B cell (primary cell): ENCODE results near the gene RGS17. TPM values are rescaled to one million over a fixed set of nuclear protein-coding genes. Genes with fewer than 3 reads are reported as not detected.

ENCODE experiments used
- ATAC-seq: fragments of 200-7000 bp; cut with Tn5 transposase; one replicate; pipeline ENCODE4 v1.10.0; 2021; ENCODE audit warnings: low read depth, mild to moderate bottlenecking, moderate number of reproducible peaks, moderate library complexity
- CTCF ChIA-PET: fragments of 350-600 bp; sonication (Branson Sonifier 250); formaldehyde crosslinking; loops from one replicate; lab custom pipeline; 2021; ENCODE audit warnings: antibody characterized with exemption, inconsistent platforms; lab: Charles Lee
- POLR2A ChIA-PET: fragments of 350-600 bp; sonication (Branson Sonifier 250); formaldehyde crosslinking; loops from one replicate; lab custom pipeline; 2021; ENCODE audit warnings: antibody characterized with exemption; lab: Charles Lee
- DNase-seq: peaks from one replicate; pipeline ENCODE4 v3.0.0; 2013
- H2AFZ ChIP-seq: 2 replicates; pipeline ENCODE4 v1.6.1; 2012; ENCODE audit warnings: mild to moderate bottlenecking, low read depth, low read length; ENCODE audit not compliant: insufficient read depth, poor library complexity, severe bottlenecking
- H3K27ac ChIP-seq, 2 donors: 1 replicate in 1 of 2; 2 replicates in 1 of 2; pipeline ENCODE4 v1.5.1; 2012 to 2013; ENCODE audit warnings: low read length in 2 of 2, mild to moderate bottlenecking in 2 of 2, moderate library complexity in 1 of 2
- H3K27me3 ChIP-seq, 4 experiments: fragments of 200-600 bp in 1 of 4; sonication (generic) in 1 of 4; replicated peaks in 1 of 4; 1 replicate in 2 of 4; 2 replicates in 2 of 4; pipeline versions ENCODE4 v1.6.1 to v1.7.0; 2013 to 2016; ENCODE audit warnings: low read length in 3 of 4, mild to moderate bottlenecking in 2 of 4, mixed read lengths in 1 of 4, moderate library complexity in 1 of 4; ENCODE audit not compliant: insufficient read depth in 4 of 4, control insufficient read depth in 3 of 4; ENCODE audit errors: control extremely low read depth in 1 of 4
- H3K36me3 ChIP-seq, 2 experiments: replicated peaks in 1 of 2; 1 replicate in 1 of 2; 2 replicates in 1 of 2; pipeline versions ENCODE4 v1.6.1 to v1.7.1; 2013; ENCODE audit warnings: low read length in 1 of 2; ENCODE audit not compliant: insufficient read depth in 2 of 2, control insufficient read depth in 1 of 2; ENCODE audit errors: control extremely low read depth in 1 of 2, extremely low read depth in 1 of 2
- H3K4me1 ChIP-seq, 2 donors: fragments of 200-600 bp in 1 of 2; sonication (generic) in 1 of 2; 1 replicate in 1 of 2; 2 replicates in 1 of 2; pipeline versions ENCODE4 v1.5.1 to v1.6.1; 2013 to 2017; ENCODE audit warnings: low read length in 2 of 2; ENCODE audit not compliant: control insufficient read depth in 2 of 2, insufficient read depth in 2 of 2
- H3K4me2 ChIP-seq: replicated peaks from 2 replicates; pipeline ENCODE3; 2012; ENCODE audit warnings: mild to moderate bottlenecking, low read depth, low read length; ENCODE audit not compliant: poor library complexity, severe bottlenecking
- H3K4me3 ChIP-seq, 5 experiments: fragments of 200-600 bp in 1 of 5; sonication (generic) in 1 of 5; 1 replicate in 3 of 5; 2 replicates in 2 of 5; pipeline versions ENCODE4 v1.5.1 to v1.7.0; 2011 to 2016; ENCODE audit warnings: low read length in 4 of 5, mild to moderate bottlenecking in 4 of 5, low read depth in 2 of 5, control low read depth in 1 of 5, moderate library complexity in 1 of 5; ENCODE audit not compliant: insufficient read depth in 1 of 5; ENCODE audit errors: control extremely low read depth in 1 of 5, extremely low read depth in 1 of 5
- H3K79me2 ChIP-seq: fragments of 200-600 bp; sonication (generic); one replicate; pipeline ENCODE4 v1.6.0; 2016; ENCODE audit warnings: low read length; ENCODE audit not compliant: control insufficient read depth, insufficient read depth
- H3K9ac ChIP-seq: fragments of 200-600 bp; sonication (generic); 2 replicates; pipeline ENCODE4 v1.6.1; 2017; ENCODE audit warnings: mild to moderate bottlenecking, low read length, moderate library complexity
- H3K9me3 ChIP-seq, 3 donors: one replicate each; pipeline versions ENCODE4 v1.6.1 to v1.7.1; 2013; ENCODE audit warnings: low read length in 2 of 3; ENCODE audit not compliant: control insufficient read depth in 2 of 3, insufficient read depth in 1 of 3; ENCODE audit errors: control extremely low read depth in 1 of 3
- H4K20me1 ChIP-seq: 2 replicates; pipeline ENCODE4 v1.6.0; 2012; ENCODE audit warnings: mild to moderate bottlenecking, low read length; ENCODE audit not compliant: insufficient read depth, control insufficient read depth, poor library complexity, severe bottlenecking
- H3K27ac Mint-ChIP-seq: one replicate; pipeline ENCODE4 v1.8.0; 2021; ENCODE audit warnings: mixed read lengths
- H3K27me3 Mint-ChIP-seq: one replicate; pipeline ENCODE4 v1.8.0; 2021; ENCODE audit warnings: mixed read lengths
- H3K4me1 Mint-ChIP-seq: one replicate; pipeline ENCODE4 v1.8.0; 2021; ENCODE audit warnings: mixed read lengths
- H3K4me3 Mint-ChIP-seq: one replicate; pipeline ENCODE4 v1.8.0; 2021; ENCODE audit warnings: mixed read lengths
- H3K9me3 Mint-ChIP-seq: one replicate; pipeline ENCODE4 v1.8.0; 2022; ENCODE audit warnings: mixed read lengths; ENCODE audit not compliant: insufficient read depth
- CTCF ChIP-seq: fragments of 200-600 bp; IDR thresholded peaks from one replicate; pipeline ENCODE4 v1.8.0; 2022; ENCODE audit warnings: antibody characterized with exemption, mild to moderate bottlenecking
- EZH2 ChIP-seq: IDR thresholded peaks from 2 replicates; pipeline ENCODE4 v1.6.1; 2012; ENCODE audit warnings: borderline replicate concordance, low read depth, mild to moderate bottlenecking, moderate library complexity, low read length; ENCODE audit not compliant: insufficient read depth, poor library complexity, severe bottlenecking
- WGBS: methylation state at CpG from one replicate; pipeline ENCODE4 v1.1.5; 2013; ENCODE audit warnings: missing lambda C conversion rate; ENCODE audit not compliant: insufficient coverage; 5-methylcytosine and 5-hydroxymethylcytosine counted together
- intact Hi-C: fragments of 100-400 bp; cut with micrococcal nuclease; formaldehyde crosslinking; loops from one replicate; pipeline ENCODE4 v1.10.0; 2022
- polyA plus RNA-seq: library from polyadenylated mRNA; depleted of rRNA; stranded (reverse); fragments of >200 nt; gene quantifications from 2 replicates; pipeline ENCODE4 v1.2.3, GENCODE V29; 2012
- total RNA-seq, 2 donors: library from RNA; stranded (reverse); fragments of 120-200 nt in 1 of 2; gene quantifications; 1 replicate in 1 of 2; 2 replicates in 1 of 2; pipeline versions ENCODE4 v1.2.3 to v1.2.4, GENCODE V29; 2013 to 2022

The RGS17 gene
- total and polyA plus RNA-seq, 2 donors (not counting 1 experiment from before 2014, with no cell fraction given): not detected

- Histone ChIP-seq H3K4me1 (no peaks in the 10 kb centered on the region), H2AFZ (no peak overlapping the region), H3K4me3 (no peak overlapping the region), H3K9me3 (no peaks in the 10 kb centered on the region), H4K20me1 (no peaks in the 10 kb centered on the region), H3K36me3 (no peaks in the 10 kb centered on the region), H3K79me2 (no peaks in the 10 kb centered on the region), H3K27me3 (no peaks in the 10 kb centered on the region), H3K27ac (no peak overlapping the region), H3K9ac (no peak overlapping the region), H3K4me2 (no peak overlapping the region)
- H3K27ac Mint-ChIP-seq: no peak overlapping the region
- 94% methylated on average over 3 of the region's 6 CpGs for WGBS
- DNase-seq (no peak), ATAC-seq (no peak)
- no peaks in the 10 kb centered on the region for H3K9me3 Mint-ChIP-seq
- no peaks in the 10 kb centered on the region for H3K4me1 Mint-ChIP-seq
- POLR2A ChIA-PET: no interaction called here
- H3K4me3 Mint-ChIP-seq: no peak overlapping the region
- intact Hi-C loops: no loop called here
- peaks cover 14% of the 10 kb centered on the region for H3K27me3 Mint-ChIP-seq
- TF ChIP-seq CTCF (no peak), EZH2 (no peak)
- CTCF ChIA-PET: no interaction called here
These were observed 118.2 kb downstream of the RGS17 start for GRCh38 chr6:153012856-153013255.

GRCh38 chr6:153003366-153003690 lies 127.8 kb downstream of the RGS17 start:
- 0% methylated on average over 2 of the region's 6 CpGs for WGBS
- Histone ChIP-seq H3K36me3 (no peaks in the 10 kb centered on the region), H3K27me3 (no peaks in the 10 kb centered on the region), H2AFZ (peak overlapping the region; percentile 81), H3K9me3 (no peaks in the 10 kb centered on the region), H3K4me3 (peak overlapping the region; percentile 71 to 94 (median 82)), H3K27ac (peak overlapping the region; percentile 72 to 89), H3K4me1 (peaks cover 20 to 25% of the 10 kb centered on the region in 2 donors), H3K9ac (peak overlapping the region; percentile 69), H3K4me2 (peak overlapping the region; percentile 70), H4K20me1 (peaks cover 12% of the 10 kb centered on the region), H3K79me2 (peaks cover 38% of the 10 kb centered on the region)
- intact Hi-C loops: loop anchor here (2.0 kb wide), 2 partner anchors 21 to 1613 kb away; partner anchors contain the start of genes FBXO5 and ZBTB2
- peak overlapping the region; percentile 96 for H3K27ac Mint-ChIP-seq
- H3K4me3 Mint-ChIP-seq: peak overlapping the region; percentile 100
- no peaks in the 10 kb centered on the region for H3K9me3 Mint-ChIP-seq
- peaks cover 41% of the 10 kb centered on the region for H3K4me1 Mint-ChIP-seq
- ChIA-PET CTCF (no interaction called here), POLR2A (no interaction called here)
- DNase-seq (no peak), ATAC-seq (no peak)
- H3K27me3 Mint-ChIP-seq: no peaks in the 10 kb centered on the region
- no peak for TF ChIP-seq EZH2
- TF ChIP-seq CTCF: no peak
